HCT116 (cell line): ENCODE data around the gene PLSCR1. TPM values are rescaled to one million over a fixed set of nuclear protein-coding genes. Genes with fewer than 3 reads are reported as not detected.

Experiments
- ATAC-seq: fragments of 200-7000 bp; cut with Tn5 transposase; 2 replicates; pipeline ENCODE4 v1.9.1; 2020; ENCODE audit warnings: mild to moderate bottlenecking, moderate library complexity
- BruUV-seq: library from RNA; stranded (reverse); fragments of 400-500 nt; replicated peaks from 2 replicates; lab custom pipeline; 2021; lab: Mats Ljungman, UMichigan
- CTCF ChIA-PET: fragments of 300-600 bp; sonication (Branson Sonifier 250); formaldehyde crosslinking; loops from one replicate; lab custom pipeline; 2021; ENCODE audit warnings: antibody characterized with exemption; lab: Charles Lee
- POLR2A ChIA-PET: fragments of 300-600, 350-600 bp; sonication (Branson Sonifier 250); formaldehyde crosslinking; loops from one replicate; lab custom pipeline; 2021; ENCODE audit warnings: antibody characterized with exemption; lab: Charles Lee
- RAD21 ChIA-PET, 2 experiments: fragments of 300-600 bp; sonication (Branson Sonifier 250); formaldehyde crosslinking; loops; one replicate each; lab custom pipeline; 2023; ENCODE audit warnings: low total read pairs in 2 of 2; ENCODE audit not compliant: uncharacterized antibody in 2 of 2, unreplicated experiment in 2 of 2, low non-redundant PET in 1 of 2; lab: Charles Lee
- DNase-seq: peaks from one replicate; pipeline ENCODE4 v3.0.0-alpha.2; 2010; ENCODE audit warnings: low read depth, low spot score
- H2AFZ ChIP-seq: fragments of 200-600 bp; shearing (Covaris generic), sonication (generic); 2 replicates; pipeline ENCODE4 v1.6.1; 2017; ENCODE audit warnings: low read depth, mixed run types, mixed read lengths, antibody characterized with exemption, low read length; ENCODE audit not compliant: poor library complexity, severe bottlenecking
- H3K27ac ChIP-seq: 2 replicates; pipeline ENCODE4 v1.5.1; 2012; ENCODE audit warnings: low read depth, low read length
- H3K27me3 ChIP-seq: fragments of 200-600 bp; sonication (generic); 2 replicates; pipeline ENCODE4 v1.6.1; 2016; ENCODE audit warnings: mixed run types, low read length, mixed read lengths; ENCODE audit not compliant: insufficient read depth
- H3K36me3 ChIP-seq, 2 experiments: fragments of 200-500 bp in 1 of 2; fragments of 200-600 bp in 1 of 2; sonication (Bioruptor generic) in 1 of 2; sonication (generic) in 1 of 2; 2 replicates each; pipeline versions ENCODE4 v1.5.1 to v1.6.1; 2014 to 2016; ENCODE audit warnings: low read length in 2 of 2, inconsistent platforms in 1 of 2, mixed read lengths in 1 of 2, mixed run types in 1 of 2; ENCODE audit not compliant: insufficient read depth in 2 of 2, control insufficient read depth in 1 of 2
- H3K4me1 ChIP-seq, 2 experiments: fragments of 200-600 bp in 1 of 2; sonication (generic) in 1 of 2; 2 replicates each; pipeline versions ENCODE4 v1.5.1 to v1.6.1; 2012 to 2017; ENCODE audit warnings: low read length in 2 of 2, inconsistent platforms in 1 of 2, mild to moderate bottlenecking in 1 of 2, mixed read lengths in 1 of 2, mixed run types in 1 of 2, moderate library complexity in 1 of 2; ENCODE audit not compliant: insufficient read depth in 2 of 2, control insufficient read depth in 1 of 2
- H3K4me2 ChIP-seq: fragments of 200-600 bp; sonication (generic); 2 replicates; pipeline ENCODE4 v1.6.1; 2017; ENCODE audit warnings: mixed run types, low read length, mixed read lengths
- H3K4me3 ChIP-seq, 2 experiments: fragments of 200-600 bp in 1 of 2; sonication (generic) in 1 of 2; replicated peaks in 1 of 2; 2 replicates each; pipeline ENCODE4 v1.5.1; 2011 to 2016; ENCODE audit warnings: low read length in 2 of 2, control low read depth in 1 of 2, low read depth in 1 of 2, mild to moderate bottlenecking in 1 of 2, mixed read lengths in 1 of 2, mixed run types in 1 of 2
- H3K79me2 ChIP-seq: fragments of 200-600 bp; sonication (generic); 2 replicates; pipeline ENCODE4 v1.6.1; 2017; ENCODE audit warnings: mild to moderate bottlenecking, mixed run types, low read length, moderate library complexity, mixed read lengths; ENCODE audit not compliant: insufficient read depth
- H3K9ac ChIP-seq: fragments of 200-600 bp; sonication (generic); 2 replicates; pipeline ENCODE4 v1.6.1; 2016; ENCODE audit warnings: low read length, mixed read lengths
- H3K9me2 ChIP-seq: fragments of 200-600 bp; sonication (generic), shearing (Covaris generic); 2 replicates; pipeline ENCODE4 v1.6.1; 2017; ENCODE audit warnings: mixed run types, mild to moderate bottlenecking, moderate library complexity; ENCODE audit not compliant: insufficient read depth
- H3K9me3 ChIP-seq, 2 experiments: fragments of 200-500 bp in 1 of 2; fragments of 200-600 bp in 1 of 2; sonication (Bioruptor generic) in 1 of 2; sonication (generic) in 1 of 2; 2 replicates each; pipeline ENCODE4 v1.6.1; 2014 to 2017; ENCODE audit warnings: low read length in 2 of 2, mixed read lengths in 2 of 2, inconsistent platforms in 1 of 2, low read depth in 1 of 2, mild to moderate bottlenecking in 1 of 2, mixed run types in 1 of 2, moderate library complexity in 1 of 2; ENCODE audit not compliant: control insufficient read depth in 1 of 2, insufficient read depth in 1 of 2
- H4K20me1 ChIP-seq: fragments of 200-600 bp; sonication (generic), shearing (Covaris generic); 2 replicates; pipeline ENCODE4 v1.6.1; 2017; ENCODE audit warnings: mixed run types, mild to moderate bottlenecking, moderate library complexity; ENCODE audit not compliant: insufficient read depth
- ATF3 ChIP-seq: IDR thresholded peaks from 2 replicates; pipeline ENCODE4 v1.6.1; 2012
- CBX3 ChIP-seq: IDR thresholded peaks from 2 replicates; pipeline ENCODE4 v1.6.1; 2012; ENCODE audit warnings: low read depth
- ELF1 ChIP-seq: IDR thresholded peaks from 2 replicates; pipeline ENCODE4 v1.6.1; 2012; ENCODE audit warnings: low read depth, borderline replicate concordance
- EZH2 ChIP-seq: fragments of 200-600 bp; sonication (generic); IDR thresholded peaks from 2 replicates; pipeline ENCODE4 v1.6.1; 2017; ENCODE audit warnings: antibody characterized with exemption, mixed run types
- FOSL1 ChIP-seq: IDR thresholded peaks from 2 replicates; pipeline ENCODE4 v1.6.1; 2012; ENCODE audit warnings: low read depth
- JUND ChIP-seq: IDR thresholded peaks from 2 replicates; pipeline ENCODE4 v1.6.1; 2012
- MAX ChIP-seq: IDR thresholded peaks from 2 replicates; pipeline ENCODE4 v1.6.1; 2012
- RAD21 ChIP-seq: IDR thresholded peaks from 2 replicates; pipeline ENCODE4 v1.6.1; 2012; ENCODE audit warnings: low read depth, mild to moderate bottlenecking
- SIN3A ChIP-seq: IDR thresholded peaks from 2 replicates; pipeline ENCODE4 v1.6.1; 2012; ENCODE audit warnings: low read depth
- SP1 ChIP-seq: IDR thresholded peaks from 2 replicates; pipeline ENCODE4 v1.6.1; 2012; ENCODE audit warnings: low read depth
- SRF ChIP-seq: IDR thresholded peaks from 2 replicates; pipeline ENCODE4 v1.6.1; 2012; ENCODE audit warnings: low read depth
- ZBTB33 ChIP-seq: IDR thresholded peaks from 2 replicates; pipeline ENCODE4 v1.6.1; 2011; ENCODE audit warnings: mild to moderate bottlenecking, low read length, moderate library complexity; ENCODE audit not compliant: insufficient replicate concordance; ENCODE audit errors: extremely low read depth
- ZFX ChIP-seq: fragments of 450-650 bp; IDR thresholded peaks from 2 replicates; pipeline ENCODE4 v1.6.1; 2017
- ZNF274 ChIP-seq: fragments of 200-500 bp; sonication (Bioruptor generic); IDR thresholded peaks from 2 replicates; pipeline ENCODE4 v1.6.1; 2014; ENCODE audit warnings: mild to moderate bottlenecking, low read depth, low read length, inconsistent platforms
- intact Hi-C: fragments of 100-400 bp; cut with micrococcal nuclease; formaldehyde crosslinking; loops from 2 replicates; pipeline ENCODE4 v1.10.0; 2022
- total RNA-seq: library from RNA; stranded (reverse); gene quantifications from one replicate; pipeline ENCODE4 v1.2.1, GENCODE V29; 2021; ENCODE audit not compliant: unreplicated experiment

Gene PLSCR1
- total RNA-seq, 1 experiment from 2014 or later: 44.2 TPM

- TF ChIP-seq MAX (no peak), CBX3 (no peak), ELF1 (no peak), ZBTB33 (no peak), ZNF274 (no peak)
Measured at GRCh38 chr3:146537603-146538002, 6.8 kb downstream of the PLSCR1 start (continued).

- Histone ChIP-seq H3K9me2 (no peaks in the 10 kb centered on the region), H3K4me1 (no peaks in the 10 kb centered on the region), H3K27ac (no peak overlapping the region), H3K79me2 (peaks cover 56% of the 10 kb centered on the region), H3K9me3 (no peaks in the 10 kb centered on the region), H3K36me3 (peaks cover 0 to 4% of the 10 kb centered on the region in 2 experiments; a peak in 1 of 4 replicates), H4K20me1 (no peaks in the 10 kb centered on the region), H3K4me2 (no peak overlapping the region), H3K4me3 (no peak overlapping the region), H3K9ac (no peak overlapping the region), H3K27me3 (no peaks in the 10 kb centered on the region), H2AFZ (no peak overlapping the region)
- no peak for ATAC-seq
- intact Hi-C loops: no loop called here
- RAD21 ChIA-PET: no interaction called here
- CTCF ChIA-PET: no interaction called here
- no peak for DNase-seq
- no TSS peak for BruUV-seq
- POLR2A ChIA-PET: no interaction called here
- TF ChIP-seq SRF (no peak), ZBTB33 (no peak), ZFX (no peak), JUND (no peak), EZH2 (no peak), SP1 (no peak), RAD21 (no peak), SIN3A (no peak), ATF3 (no peak), FOSL1 (no peak)
Measured at GRCh38 chr3:146536681-146537080, 7.7 kb downstream of the PLSCR1 start.
